A549 (cell line): ENCODE results near the gene RFX6. TPM values are rescaled to one million over a fixed set of nuclear protein-coding genes. Genes with fewer than 3 reads are reported as not detected.
A peak's percentile ranks its signal among the peaks of the same experiment; 100 is the strongest.

Experiments used
- ATAC-seq, 2 experiments: fragments of 200-7000 bp in 1 of 2; fragments of >200 bp in 1 of 2; cut with Nextera tagmentation in 1 of 2; cut with Tn5 transposase in 1 of 2; 3 replicates each; pipeline versions ENCODE4 v1.8.0 to v1.9.1; 2018 to 2020; ENCODE audit warnings: mild to moderate bottlenecking in 1 of 2, moderate library complexity in 1 of 2
- CTCF ChIA-PET: fragments of 300-600 bp; sonication (Branson Sonifier 250); formaldehyde crosslinking; extraction: SDS; loops from one replicate; lab custom pipeline; 2021; ENCODE audit warnings: antibody characterized with exemption, inconsistent platforms; lab: Yijun Ruan, JAX
- POLR2A ChIA-PET: fragments of 350-600 bp; formaldehyde crosslinking; extraction: SDS; loops from one replicate; lab custom pipeline; 2021; ENCODE audit warnings: antibody characterized with exemption, inconsistent platforms; lab: Yijun Ruan, JAX
- DNase-seq, 2 experiments: peaks; one replicate each; pipeline versions ENCODE4 v3.0.0 to v3.0.0-alpha.2; 2011 to 2016; ENCODE audit warnings: low read depth in 1 of 2, low spot score in 1 of 2
- FAIRE-seq: peaks from 2 replicates; lab custom pipeline; 2011; peaks lifted over from hg19 to GRCh38; lab: Jason Lieb, UNC
- H3K27ac ChIP-seq, 2 experiments: fragments of >200 bp; sonication (Bioruptor Twin); formaldehyde crosslinking; 3 replicates each; pipeline ENCODE4 v1.5.1; 2016 to 2017
- H3K4me1 ChIP-seq: fragments of >200 bp; sonication (Bioruptor Twin); formaldehyde crosslinking; 3 replicates; pipeline ENCODE4 v1.6.1; 2016
- H3K4me2 ChIP-seq: fragments of >200 bp; sonication (Bioruptor Twin); formaldehyde crosslinking; 3 replicates; pipeline ENCODE4 v1.6.1; 2016
- H3K4me3 ChIP-seq: fragments of >200 bp; sonication (Bioruptor Twin); formaldehyde crosslinking; 3 replicates; pipeline ENCODE4 v1.5.1; 2016
- H3K9me3 ChIP-seq: fragments of >200 bp; sonication (Bioruptor Twin); formaldehyde crosslinking; 3 replicates; pipeline ENCODE4 v1.6.1; 2016
- CBX2 ChIP-seq: fragments of 200-600 bp; sonication (generic); IDR thresholded peaks from 2 replicates; pipeline ENCODE4 v1.6.1; 2016; ENCODE audit warnings: low read depth, mild to moderate bottlenecking, borderline replicate concordance
- CHD2 ChIP-seq: fragments of 150-350 bp; IDR thresholded peaks from 2 replicates; pipeline ENCODE4 v1.6.1; 2014; ENCODE audit warnings: low read length; ENCODE audit not compliant: partially characterized antibody
- CTCF ChIP-seq: fragments of >200 bp; sonication (Bioruptor Twin); formaldehyde crosslinking; IDR thresholded peaks from 3 replicates; pipeline ENCODE4 v1.5.1; 2016
- EP300 ChIP-seq, 2 experiments: fragments of >200 bp; sonication (Bioruptor Twin); formaldehyde crosslinking; IDR thresholded peaks; 2 replicates in 1 of 2; 3 replicates in 1 of 2; pipeline ENCODE4 v1.6.1; 2016 to 2017
- FOSL2 ChIP-seq, 2 experiments: fragments of 450-650 bp in 1 of 2; fragments of >200 bp in 1 of 2; sonication (Bioruptor Twin) in 1 of 2; formaldehyde crosslinking; IDR thresholded peaks; 2 replicates each; pipeline versions ENCODE4 v1.5.0 to v1.6.1; 2016 to 2020; ENCODE audit warnings: mild to moderate bottlenecking in 1 of 2, moderate library complexity in 1 of 2
- FOXS1 ChIP-seq: fragments of 250-450 bp; sonication (Bioruptor Pico); IDR thresholded peaks from 2 replicates; pipeline ENCODE4 v1.5.0; 2020; ENCODE audit warnings: mild to moderate bottlenecking, moderate library complexity
- HDAC2 ChIP-seq: fragments of 200-600 bp; sonication (generic); IDR thresholded peaks from 2 replicates; pipeline ENCODE4 v1.6.1; 2016
- HES2 ChIP-seq: fragments of >200 bp; sonication (Bioruptor Twin); formaldehyde crosslinking; IDR thresholded peaks from 2 replicates; pipeline ENCODE4 v1.6.1; 2016
- HMGXB4 ChIP-seq: fragments of 250-450 bp; sonication (Bioruptor Pico); IDR thresholded peaks from 2 replicates; pipeline ENCODE4 v1.5.0; 2021; ENCODE audit warnings: mild to moderate bottlenecking, moderate library complexity, borderline replicate concordance
- HOXB13 ChIP-seq: fragments of 250-450 bp; sonication (Bioruptor Pico); IDR thresholded peaks from 2 replicates; pipeline ENCODE4 v1.5.0; 2020; ENCODE audit warnings: low read depth, mild to moderate bottlenecking, moderate library complexity
- MAZ ChIP-seq: fragments of 150-350 bp; IDR thresholded peaks from 2 replicates; pipeline ENCODE4 v1.6.1; 2014; ENCODE audit warnings: antibody characterized with exemption, low read depth, low read length, borderline replicate concordance
- MYC ChIP-seq: IDR thresholded peaks from 2 replicates; pipeline ENCODE4 v1.6.1; 2012; ENCODE audit warnings: mild to moderate bottlenecking, inconsistent platforms, low read length, improper control_type of control experiment, borderline replicate concordance
- RAD21 ChIP-seq, 2 experiments: fragments of >200 bp in 1 of 2; sonication (Bioruptor Twin) in 1 of 2; formaldehyde crosslinking in 1 of 2; IDR thresholded peaks in 1 of 2; conservative IDR thresholded peaks in 1 of 2; 2 replicates in 1 of 2; 3 replicates in 1 of 2; pipeline ENCODE4 v1.6.1; 2012 to 2018; ENCODE audit warnings: inconsistent platforms in 1 of 2
- RCOR1 ChIP-seq: fragments of 150-350 bp; IDR thresholded peaks from 2 replicates; pipeline ENCODE4 v1.6.1; 2014; ENCODE audit warnings: antibody characterized with exemption, low read length, low read depth
- RFX5 ChIP-seq: fragments of 450-650 bp; IDR thresholded peaks from 2 replicates; pipeline ENCODE4 v1.7.1; 2014; ENCODE audit warnings: antibody characterized with exemption, mild to moderate bottlenecking, moderate library complexity
- TP53 ChIP-seq: fragments of 250-450 bp; sonication (Bioruptor Pico); IDR thresholded peaks from 2 replicates; pipeline ENCODE4 v1.5.0; 2021; ENCODE audit warnings: mild to moderate bottlenecking, moderate library complexity
- WGBS: methylation state at CpG from one replicate; pipeline ENCODE4 v1.1.6; 2017; ENCODE audit errors: missing lambda C conversion rate; 5-methylcytosine and 5-hydroxymethylcytosine counted together
- polyA plus RNA-seq, 4 experiments: library from polyadenylated mRNA; depleted of rRNA in 3 of 4; stranded (reverse); fragments of >200 nt; fragmentation: RNase III in 1 of 4; extraction: RNeasy Plus Mini Kit Qiagen cat#74134 plus additional on column Dnase treatment in 1 of 4; gene quantifications; 2 replicates in 3 of 4; 3 replicates in 1 of 4; pipeline ENCODE4 v1.2.3, GENCODE V29; 2011 to 2017

The RFX6 gene
- polyA plus RNA-seq, 2 of the 4 experiments (the other 2 are of a cell fraction): not detected

- TF ChIP-seq HOXB13 (CRISPR knock-in tag): no peak
- TF ChIP-seq EP300 (IDR thresholded peaks at IDR 0.05): no peak
- no peak for TF ChIP-seq RAD21 (conservative IDR thresholded peaks at IDR 0.05 in 1 of 2, IDR thresholded peaks at IDR 0.05 in 1 of 2)
Measured at GRCh38 chr6:116840091-116840490, 37.0 kb upstream of the RFX6 start (continued).

- Histone ChIP-seq H3K27ac (no peak overlapping the region), H3K4me2 (peak overlapping the region; percentile 28; the same call in 2 of the 3 replicates), H3K9me3 (no peaks in the 10 kb centered on the region), H3K4me1 (no peaks in the 10 kb centered on the region; the same call in 2 of the 3 replicates), H3K4me3 (no peak overlapping the region)
- FAIRE-seq: no peak
- WGBS: 4% methylated on average over 1 of the region's 1 CpG
- DNase-seq: no peak
- TF ChIP-seq HOXB13 (CRISPR knock-in tag) (no peak), CTCF (no peak), HES2 (no peak), FOXS1 (no peak), MAZ (no peak), CBX2 (no peak)
- POLR2A ChIA-PET: no interaction called here
- CTCF ChIA-PET: no interaction called here
- ATAC-seq: no peak
Measured at GRCh38 chr6:116842459-116842858, 34.6 kb upstream of the RFX6 start.

- FAIRE-seq: no peak
- ATAC-seq: peak; percentile 81
- CTCF ChIA-PET: interaction anchor here (0.7 to 2.5 kb wide), 9 partner anchors 8 to 730 kb away, joined by 3 to 12 read pairs (median 4); partner anchors contain the start of gene FAM162B
- Histone ChIP-seq H3K4me1 (no peaks in the 10 kb centered on the region; the same call in 2 of the 3 replicates), H3K27ac (no peak overlapping the region), H3K4me3 (no peak overlapping the region), H3K9me3 (no peaks in the 10 kb centered on the region), H3K4me2 (no peak overlapping the region)
- POLR2A ChIA-PET: no interaction called here
- 0% methylated on average over 1 of the region's 1 CpG for WGBS
- TF ChIP-seq RCOR1: no peak
- no peak for TF ChIP-seq HDAC2
- TF ChIP-seq RAD21 (conservative IDR thresholded peaks at IDR 0.05 in 1 of 2, IDR thresholded peaks at IDR 0.05 in 1 of 2): peak; percentile 43 to 62; a peak in 4 of 5 replicates
- TF ChIP-seq CTCF: peak; percentile 39
- DNase-seq: peak; percentile 4 to 23
Measured at GRCh38 chr6:116847227-116847626, 29.8 kb upstream of the RFX6 start.

GRCh38 chr6:116858060-116858459 lies 19.0 kb upstream of the RFX6 start:
- DNase-seq: no peak
- no peak for ATAC-seq
- Histone ChIP-seq H3K4me1 (no peaks in the 10 kb centered on the region), H3K4me3 (no peak overlapping the region), H3K27ac (no peak overlapping the region), H3K9me3 (peaks cover 5% of the 10 kb centered on the region; the same call in 1 of the 3 replicates), H3K4me2 (no peak overlapping the region)
- CTCF ChIA-PET: interaction anchor here (1.5 kb wide), 1 partner anchor 10 kb away, joined by 5 read pairs; no protein-coding TSS in a partner anchor
- POLR2A ChIA-PET: no interaction called here
- TF ChIP-seq MYC (no peak), CHD2 (no peak), RFX5 (no peak), TP53 (CRISPR knock-in tag) (no peak), FOSL2 (IDR thresholded peaks at IDR 0.05) (no peak), FOSL2 (CRISPR knock-in tag; IDR thresholded peaks at IDR 0.05) (no peak), HMGXB4 (no peak)
- FAIRE-seq: no peak
